WERI-Rb-1 (cell line): Measurements from ENCODE around the gene CDNF.
"Not testable (repeated sequence)": the region's sequence is repeated elsewhere in the genome, so short reads cannot be mapped to it uniquely, and the experiment has no call there.

Source experiments
- DNase-seq: peaks from one replicate; pipeline ENCODE4 v3.0.0-alpha.2; 2020
- H3K27ac ChIP-seq: fragments of 250-450 bp; sonication (Bioruptor Pico); 2 replicates; pipeline ENCODE4 v1.5.1; 2020; ENCODE audit warnings: mild to moderate bottlenecking, moderate library complexity
- H3K27me3 ChIP-seq: fragments of 250-450 bp; sonication (Bioruptor Pico); 2 replicates; pipeline ENCODE4 v1.5.1; 2021; ENCODE audit warnings: mild to moderate bottlenecking, low read depth, moderate library complexity; ENCODE audit not compliant: insufficient read depth, severe bottlenecking
- H3K36me3 ChIP-seq: fragments of 250-450 bp; sonication (Bioruptor Pico); 2 replicates; pipeline ENCODE4 v1.5.1; 2020; ENCODE audit warnings: mild to moderate bottlenecking, moderate library complexity
- H3K4me3 ChIP-seq: 2 replicates; pipeline ENCODE4 v1.5.1; 2011; ENCODE audit warnings: low read depth, mild to moderate bottlenecking, control low read depth, low read length
- H3K9me3 ChIP-seq: fragments of 250-450 bp; sonication (Bioruptor Pico); 2 replicates; pipeline ENCODE4 v1.5.1; 2021; ENCODE audit warnings: mild to moderate bottlenecking, moderate library complexity; ENCODE audit not compliant: severe bottlenecking
- TF ChIP-seq, protein P1 (sequence below): IDR thresholded peaks from 2 replicates; pipeline ENCODE4 v1.5.1; 2011; ENCODE audit warnings: low read depth, mild to moderate bottlenecking, control low read depth, inconsistent platforms, low read length

The CDNF gene

DNA sequence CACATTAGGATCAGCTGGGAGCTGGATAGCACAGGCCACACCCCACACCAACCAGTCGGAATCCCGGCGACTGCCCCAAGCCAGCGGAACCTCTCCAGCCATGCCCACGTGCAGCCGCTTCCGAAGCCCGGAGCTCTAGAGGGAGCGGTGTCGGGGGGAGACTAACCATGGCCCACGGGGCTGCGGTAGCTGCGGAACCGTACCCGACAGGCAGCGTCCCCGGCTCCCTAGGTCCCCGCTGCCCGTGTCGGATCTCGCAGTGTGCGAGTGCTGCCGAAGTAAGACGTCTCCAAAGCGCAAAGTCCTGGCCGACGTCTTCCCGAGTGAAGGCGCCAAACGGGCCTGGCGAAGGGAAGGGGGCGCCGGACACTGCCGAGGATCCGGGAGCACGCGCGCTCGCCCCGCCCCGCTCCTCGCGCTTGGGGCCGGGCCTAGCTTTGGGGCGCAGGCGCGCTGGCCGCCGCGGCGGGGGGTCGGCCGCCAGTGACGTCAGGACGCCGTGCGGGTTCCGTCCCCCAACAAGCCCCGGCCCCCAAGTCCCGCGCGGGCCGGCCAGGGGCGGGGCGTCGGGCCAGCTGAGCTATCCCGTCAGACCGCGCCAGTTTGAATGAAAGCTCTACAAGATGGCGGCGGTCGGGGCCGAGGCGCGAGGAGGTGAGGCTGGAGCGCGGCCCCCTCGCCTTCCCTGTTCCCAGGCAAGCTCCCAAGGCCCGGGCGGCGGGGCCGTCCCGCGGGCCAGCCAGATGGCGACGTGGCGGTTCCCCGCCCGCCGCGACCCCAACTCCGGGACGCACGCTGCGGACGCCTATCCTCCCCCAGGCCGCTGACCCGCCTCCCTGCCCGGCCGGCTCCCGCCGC, 40.7 kb upstream of the CDNF start, which contains the start of gene SUV39H2:
SUV39H2 (plus strand) TSS at position 601 of the 858 bp plus-strand sequence; CDS start at position 624, 23 bp downstream.
- TF ChIP-seq, protein P1, sequence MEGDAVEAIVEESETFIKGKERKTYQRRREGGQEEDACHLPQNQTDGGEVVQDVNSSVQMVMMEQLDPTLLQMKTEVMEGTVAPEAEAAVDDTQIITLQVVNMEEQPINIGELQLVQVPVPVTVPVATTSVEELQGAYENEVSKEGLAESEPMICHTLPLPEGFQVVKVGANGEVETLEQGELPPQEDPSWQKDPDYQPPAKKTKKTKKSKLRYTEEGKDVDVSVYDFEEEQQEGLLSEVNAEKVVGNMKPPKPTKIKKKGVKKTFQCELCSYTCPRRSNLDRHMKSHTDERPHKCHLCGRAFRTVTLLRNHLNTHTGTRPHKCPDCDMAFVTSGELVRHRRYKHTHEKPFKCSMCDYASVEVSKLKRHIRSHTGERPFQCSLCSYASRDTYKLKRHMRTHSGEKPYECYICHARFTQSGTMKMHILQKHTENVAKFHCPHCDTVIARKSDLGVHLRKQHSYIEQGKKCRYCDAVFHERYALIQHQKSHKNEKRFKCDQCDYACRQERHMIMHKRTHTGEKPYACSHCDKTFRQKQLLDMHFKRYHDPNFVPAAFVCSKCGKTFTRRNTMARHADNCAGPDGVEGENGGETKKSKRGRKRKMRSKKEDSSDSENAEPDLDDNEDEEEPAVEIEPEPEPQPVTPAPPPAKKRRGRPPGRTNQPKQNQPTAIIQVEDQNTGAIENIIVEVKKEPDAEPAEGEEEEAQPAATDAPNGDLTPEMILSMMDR, result no peak

GRCh38 chr10:14876764-14877163, 38.9 kb upstream of the CDNF start:
- Histone ChIP-seq H3K36me3 (peaks cover 3% of the 10 kb centered on the region; the same call in 1 of the 2 replicates), H3K9me3 (no peaks in the 10 kb centered on the region), H3K27ac (no peak overlapping the region), H3K4me3 (no peak overlapping the region), H3K27me3 (no peaks in the 10 kb centered on the region)
- no peak for DNase-seq
- TF ChIP-seq, protein P1, result no peak

More for the DNA sequence above, 40.7 kb upstream of the CDNF start, which contains the start of gene SUV39H2:
- DNase-seq, result peak; percentile 85
- no peaks in the 10 kb centered on the region for H3K9me3 ChIP-seq
- H3K27me3 ChIP-seq, result no peaks in the 10 kb centered on the region
- H3K36me3 ChIP-seq, result peaks cover 8% of the 10 kb centered on the region; the same call in 1 of the 2 replicates
- H3K4me3 ChIP-seq, result peak within 1 kb of the TSS; percentile 97
- peak within 1 kb of the TSS; percentile 94 for H3K27ac ChIP-seq

GRCh38 chr10:14875941-14876340, 38.1 kb upstream of the CDNF start:
- H3K27ac ChIP-seq, result no peak overlapping the region
- TF ChIP-seq, protein P1, result no peak
- H3K9me3 ChIP-seq, result no peaks in the 10 kb centered on the region
- H3K27me3 ChIP-seq, result no peaks in the 10 kb centered on the region
- no peak for DNase-seq
- no peaks in the 10 kb centered on the region for H3K36me3 ChIP-seq
- no peak overlapping the region for H3K4me3 ChIP-seq

DNA sequence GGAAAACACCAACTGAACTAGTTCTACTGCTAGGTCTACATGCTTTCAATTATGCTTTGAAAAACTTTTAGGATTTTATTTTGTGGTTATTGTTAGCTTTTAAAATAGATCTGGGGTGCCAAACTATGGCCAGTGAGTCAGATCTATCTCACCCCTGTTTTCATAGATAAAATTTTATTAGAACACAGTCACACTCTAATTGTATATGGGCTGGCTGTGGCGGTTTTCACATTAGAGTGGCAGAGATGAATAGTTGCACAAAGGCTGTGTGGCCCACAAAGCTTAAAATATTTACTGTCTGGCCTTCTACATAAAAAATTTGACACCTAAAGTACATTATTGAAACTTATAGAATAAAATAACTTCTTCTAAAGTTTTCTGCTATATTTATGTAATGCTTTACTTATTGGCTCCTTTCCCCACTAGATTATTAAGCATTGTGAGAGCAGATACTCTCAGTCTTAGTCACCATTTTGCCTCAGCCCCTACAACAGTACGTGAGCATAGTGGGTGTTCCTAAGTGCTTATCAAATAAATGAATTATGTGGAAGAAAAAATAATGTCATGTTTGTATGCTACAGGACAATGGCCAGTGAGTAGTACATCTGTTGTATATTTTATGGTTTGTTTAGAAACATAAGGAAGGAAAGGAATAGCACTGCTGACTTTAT, 35.4 kb upstream of the CDNF start:
- H3K27me3 ChIP-seq, result no peaks in the 10 kb centered on the region
- DNase-seq, result no peak
- H3K9me3 ChIP-seq, result no peaks in the 10 kb centered on the region
- H3K4me3 ChIP-seq, result no peak overlapping the region
- TF ChIP-seq, protein P1, result no peak
- H3K27ac ChIP-seq, result no peak overlapping the region
- peaks cover 3% of the 10 kb centered on the region for H3K36me3 ChIP-seq

DNA sequence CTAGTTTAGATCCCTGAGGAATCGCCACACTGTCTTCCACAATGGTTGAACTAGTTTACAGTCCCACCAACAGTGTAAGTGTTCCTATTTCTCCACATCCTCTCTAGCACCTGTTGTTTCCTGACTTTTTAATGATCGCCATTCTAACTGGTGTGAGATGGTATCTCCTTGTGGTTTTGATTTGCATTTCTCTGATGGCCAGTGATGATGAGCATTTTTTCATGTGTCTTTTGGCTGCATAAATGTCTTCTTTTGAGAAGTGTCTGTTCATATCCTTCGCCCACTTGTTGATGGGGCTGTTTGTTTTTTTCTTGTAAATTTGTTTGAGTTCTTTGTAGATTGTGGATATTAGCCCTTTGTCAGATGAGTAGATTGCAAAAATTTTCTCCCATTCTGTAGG, 27.0 kb upstream of the CDNF start:
- not testable (repeated sequence) for H3K27ac ChIP-seq, DNase-seq, H3K36me3 ChIP-seq, H3K4me3 ChIP-seq, H3K9me3 ChIP-seq, H3K27me3 ChIP-seq

DNA sequence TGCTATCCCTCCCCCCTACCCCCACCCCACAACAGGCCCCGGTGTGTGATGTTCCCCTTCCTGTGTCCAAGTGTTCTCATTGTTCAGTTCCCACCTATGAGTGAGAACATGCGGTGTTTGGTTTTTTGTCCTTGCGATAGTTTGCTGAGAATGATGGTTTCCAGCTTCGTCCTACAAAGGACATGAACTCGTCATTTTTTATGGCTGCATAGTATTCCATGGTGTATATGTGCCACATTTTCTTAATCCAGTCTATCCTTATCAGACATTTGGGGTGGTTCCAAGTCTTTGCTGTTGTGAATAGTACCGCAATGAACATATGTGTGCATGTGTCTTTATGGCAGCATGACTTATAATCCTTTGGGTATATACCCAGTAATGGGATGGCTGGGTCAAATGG, 26.6 kb upstream of the CDNF start:
- H3K36me3 ChIP-seq, H3K27ac ChIP-seq, DNase-seq, H3K9me3 ChIP-seq, H3K4me3 ChIP-seq, H3K27me3 ChIP-seq: not testable (repeated sequence)
